ENCODE results near the gene ZFPL1. TPM values are rescaled to one million over a fixed set of nuclear protein-coding genes. Genes with fewer than 3 reads are reported as not detected.

Gene ZFPL1
- total and polyA plus RNA-seq, 10 of the 15 experiments (the other 5 are each of a cell fraction or from before 2014, with no cell fraction given), result 2.2 to 37.8 (median 27.0) TPM

DNA sequence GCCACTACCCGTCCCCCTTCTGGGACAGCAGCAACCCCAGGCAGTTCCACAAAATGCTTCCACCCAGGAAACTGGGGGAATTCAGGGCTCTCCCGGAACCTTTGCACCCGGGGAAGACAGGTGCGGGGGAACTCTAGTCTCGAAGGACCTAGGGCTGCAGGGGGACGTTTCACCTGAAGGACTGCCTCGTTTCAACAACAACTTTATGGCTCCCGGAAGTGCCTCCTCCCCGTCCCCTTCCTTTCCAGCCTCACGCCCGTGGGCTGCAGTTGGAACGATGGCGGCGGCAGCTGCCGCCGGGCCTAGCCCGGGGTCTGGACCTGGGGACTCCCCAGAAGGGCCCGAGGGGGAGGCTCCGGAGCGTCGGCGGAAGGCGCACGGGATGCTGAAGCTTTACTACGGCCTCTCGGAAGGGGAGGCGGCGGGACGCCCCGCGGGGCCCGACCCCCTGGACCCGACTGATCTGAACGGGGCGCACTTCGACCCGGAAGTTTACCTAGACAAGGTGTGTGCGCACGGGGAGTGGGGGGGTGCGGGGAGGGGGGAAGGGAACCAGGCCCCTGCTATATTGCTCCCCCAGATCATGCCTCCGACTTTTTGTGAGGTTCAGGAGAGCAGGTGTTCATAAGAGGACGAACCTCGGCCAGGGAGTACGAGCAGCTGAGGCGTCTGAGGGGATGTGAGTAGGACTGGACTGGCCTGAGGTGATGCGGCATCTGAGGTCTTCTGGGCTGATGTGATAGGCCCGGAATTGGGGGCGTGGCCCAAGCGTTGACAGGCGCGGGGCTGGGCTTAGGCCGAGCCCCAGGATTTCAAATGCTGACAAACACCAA, 12.2 kb downstream of the ZFPL1 start, which contains the start of gene VPS51 (continued):
- TF ChIP-seq, protein P1, sequence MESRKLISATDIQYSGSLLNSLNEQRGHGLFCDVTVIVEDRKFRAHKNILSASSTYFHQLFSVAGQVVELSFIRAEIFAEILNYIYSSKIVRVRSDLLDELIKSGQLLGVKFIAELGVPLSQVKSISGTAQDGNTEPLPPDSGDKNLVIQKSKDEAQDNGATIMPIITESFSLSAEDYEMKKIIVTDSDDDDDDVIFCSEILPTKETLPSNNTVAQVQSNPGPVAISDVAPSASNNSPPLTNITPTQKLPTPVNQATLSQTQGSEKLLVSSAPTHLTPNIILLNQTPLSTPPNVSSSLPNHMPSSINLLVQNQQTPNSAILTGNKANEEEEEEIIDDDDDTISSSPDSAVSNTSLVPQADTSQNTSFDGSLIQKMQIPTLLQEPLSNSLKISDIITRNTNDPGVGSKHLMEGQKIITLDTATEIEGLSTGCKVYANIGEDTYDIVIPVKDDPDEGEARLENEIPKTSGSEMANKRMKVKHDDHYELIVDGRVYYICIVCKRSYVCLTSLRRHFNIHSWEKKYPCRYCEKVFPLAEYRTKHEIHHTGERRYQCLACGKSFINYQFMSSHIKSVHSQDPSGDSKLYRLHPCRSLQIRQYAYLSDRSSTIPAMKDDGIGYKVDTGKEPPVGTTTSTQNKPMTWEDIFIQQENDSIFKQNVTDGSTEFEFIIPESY (IDR thresholded peaks at IDR 0.05), result peak; percentile 76; the same call in 1 of the 2 replicates
- TF ChIP-seq, protein P2, sequence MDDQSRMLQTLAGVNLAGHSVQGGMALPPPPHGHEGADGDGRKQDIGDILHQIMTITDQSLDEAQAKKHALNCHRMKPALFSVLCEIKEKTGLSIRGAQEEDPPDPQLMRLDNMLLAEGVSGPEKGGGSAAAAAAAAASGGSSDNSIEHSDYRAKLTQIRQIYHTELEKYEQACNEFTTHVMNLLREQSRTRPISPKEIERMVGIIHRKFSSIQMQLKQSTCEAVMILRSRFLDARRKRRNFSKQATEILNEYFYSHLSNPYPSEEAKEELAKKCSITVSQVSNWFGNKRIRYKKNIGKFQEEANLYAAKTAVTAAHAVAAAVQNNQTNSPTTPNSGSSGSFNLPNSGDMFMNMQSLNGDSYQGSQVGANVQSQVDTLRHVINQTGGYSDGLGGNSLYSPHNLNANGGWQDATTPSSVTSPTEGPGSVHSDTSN (IDR thresholded peaks at IDR 0.05; ENCODE audit: insufficient replicate concordance, low read depth, low read length), result peak; percentile 46
- TF ChIP-seq ZNF384 (IDR thresholded peaks at IDR 0.05; ENCODE audit: borderline replicate concordance, low read depth, low read length) (peak; percentile 59; the same call in 1 of the 2 replicates), FOXM1 (IDR thresholded peaks at IDR 0.05; ENCODE audit: low read depth, low read length) (no peak), RB1 (IDR thresholded peaks at IDR 0.05; ENCODE audit: borderline replicate concordance) (peak; percentile 97; the same call in 1 of the 2 replicates), MEF2A (IDR thresholded peaks at IDR 0.05; ENCODE audit: insufficient read depth, low read depth, low read length) (peak; percentile 76), HDGF (IDR thresholded peaks at IDR 0.05) (no peak), ZNF622 (IDR thresholded peaks at IDR 0.05) (no peak), POLR2AphosphoS5 (IDR thresholded peaks at IDR 0.05; ENCODE audit: low read length) (peak; percentile 98), DPF2 (IDR thresholded peaks at IDR 0.05) (peak; percentile 78), ETV6 (conservative IDR thresholded peaks at IDR 0.05 in 1 of 2, IDR thresholded peaks at IDR 0.05 in 1 of 2; ENCODE audit: borderline replicate concordance in 1 of 2, low read depth in 1 of 2) (peak in 1 of 2 experiments; percentile 78; a peak in 2 of 4 replicates), ZNF217 (IDR thresholded peaks at IDR 0.05) (peak; percentile 67; the same call in 1 of the 2 replicates), KAT2A (conservative IDR thresholded peaks at IDR 0.05; ENCODE audit: control insufficient read depth, low read depth, low read length) (no peak)
- TF ChIP-seq, protein P3, sequence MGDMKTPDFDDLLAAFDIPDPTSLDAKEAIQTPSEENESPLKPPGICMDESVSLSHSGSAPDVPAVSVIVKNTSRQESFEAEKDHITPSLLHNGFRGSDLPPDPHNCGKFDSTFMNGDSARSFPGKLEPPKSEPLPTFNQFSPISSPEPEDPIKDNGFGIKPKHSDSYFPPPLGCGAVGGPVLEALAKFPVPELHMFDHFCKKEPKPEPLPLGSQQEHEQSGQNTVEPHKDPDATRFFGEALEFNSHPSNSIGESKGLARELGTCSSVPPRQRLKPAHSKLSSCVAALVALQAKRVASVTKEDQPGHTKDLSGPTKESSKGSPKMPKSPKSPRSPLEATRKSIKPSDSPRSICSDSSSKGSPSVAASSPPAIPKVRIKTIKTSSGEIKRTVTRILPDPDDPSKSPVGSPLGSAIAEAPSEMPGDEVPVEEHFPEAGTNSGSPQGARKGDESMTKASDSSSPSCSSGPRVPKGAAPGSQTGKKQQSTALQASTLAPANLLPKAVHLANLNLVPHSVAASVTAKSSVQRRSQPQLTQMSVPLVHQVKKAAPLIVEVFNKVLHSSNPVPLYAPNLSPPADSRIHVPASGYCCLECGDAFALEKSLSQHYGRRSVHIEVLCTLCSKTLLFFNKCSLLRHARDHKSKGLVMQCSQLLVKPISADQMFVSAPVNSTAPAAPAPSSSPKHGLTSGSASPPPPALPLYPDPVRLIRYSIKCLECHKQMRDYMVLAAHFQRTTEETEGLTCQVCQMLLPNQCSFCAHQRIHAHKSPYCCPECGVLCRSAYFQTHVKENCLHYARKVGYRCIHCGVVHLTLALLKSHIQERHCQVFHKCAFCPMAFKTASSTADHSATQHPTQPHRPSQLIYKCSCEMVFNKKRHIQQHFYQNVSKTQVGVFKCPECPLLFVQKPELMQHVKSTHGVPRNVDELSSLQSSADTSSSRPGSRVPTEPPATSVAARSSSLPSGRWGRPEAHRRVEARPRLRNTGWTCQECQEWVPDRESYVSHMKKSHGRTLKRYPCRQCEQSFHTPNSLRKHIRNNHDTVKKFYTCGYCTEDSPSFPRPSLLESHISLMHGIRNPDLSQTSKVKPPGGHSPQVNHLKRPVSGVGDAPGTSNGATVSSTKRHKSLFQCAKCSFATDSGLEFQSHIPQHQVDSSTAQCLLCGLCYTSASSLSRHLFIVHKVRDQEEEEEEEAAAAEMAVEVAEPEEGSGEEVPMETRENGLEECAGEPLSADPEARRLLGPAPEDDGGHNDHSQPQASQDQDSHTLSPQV (IDR thresholded peaks at IDR 0.05), result peak; percentile 64; the same call in 1 of the 2 replicates
- TF ChIP-seq, protein P4, sequence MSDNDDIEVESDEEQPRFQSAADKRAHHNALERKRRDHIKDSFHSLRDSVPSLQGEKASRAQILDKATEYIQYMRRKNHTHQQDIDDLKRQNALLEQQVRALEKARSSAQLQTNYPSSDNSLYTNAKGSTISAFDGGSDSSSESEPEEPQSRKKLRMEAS (IDR thresholded peaks at IDR 0.05; ENCODE audit: low read depth, low read length), result peak; percentile 15; the same call in 1 of the 2 replicates
- TF ChIP-seq, protein P5, sequence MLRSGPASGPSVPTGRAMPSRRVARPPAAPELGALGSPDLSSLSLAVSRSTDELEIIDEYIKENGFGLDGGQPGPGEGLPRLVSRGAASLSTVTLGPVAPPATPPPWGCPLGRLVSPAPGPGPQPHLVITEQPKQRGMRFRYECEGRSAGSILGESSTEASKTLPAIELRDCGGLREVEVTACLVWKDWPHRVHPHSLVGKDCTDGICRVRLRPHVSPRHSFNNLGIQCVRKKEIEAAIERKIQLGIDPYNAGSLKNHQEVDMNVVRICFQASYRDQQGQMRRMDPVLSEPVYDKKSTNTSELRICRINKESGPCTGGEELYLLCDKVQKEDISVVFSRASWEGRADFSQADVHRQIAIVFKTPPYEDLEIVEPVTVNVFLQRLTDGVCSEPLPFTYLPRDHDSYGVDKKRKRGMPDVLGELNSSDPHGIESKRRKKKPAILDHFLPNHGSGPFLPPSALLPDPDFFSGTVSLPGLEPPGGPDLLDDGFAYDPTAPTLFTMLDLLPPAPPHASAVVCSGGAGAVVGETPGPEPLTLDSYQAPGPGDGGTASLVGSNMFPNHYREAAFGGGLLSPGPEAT (IDR thresholded peaks at IDR 0.05; ENCODE audit: low read depth), result peak; percentile 98
- TF ChIP-seq, protein P6, sequence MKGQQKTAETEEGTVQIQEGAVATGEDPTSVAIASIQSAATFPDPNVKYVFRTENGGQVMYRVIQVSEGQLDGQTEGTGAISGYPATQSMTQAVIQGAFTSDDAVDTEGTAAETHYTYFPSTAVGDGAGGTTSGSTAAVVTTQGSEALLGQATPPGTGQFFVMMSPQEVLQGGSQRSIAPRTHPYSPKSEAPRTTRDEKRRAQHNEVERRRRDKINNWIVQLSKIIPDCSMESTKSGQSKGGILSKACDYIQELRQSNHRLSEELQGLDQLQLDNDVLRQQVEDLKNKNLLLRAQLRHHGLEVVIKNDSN (IDR thresholded peaks at IDR 0.05; ENCODE audit: borderline replicate concordance, extremely low read length, insufficient read depth, low read depth, low read length), result peak; percentile 44

All from GM12878 (cell line).